Gastrocnemius medialis (tissue), 4 donors: Measurements from ENCODE around the gene DBH.
"Not testable (repeated sequence)": the region's sequence is repeated elsewhere in the genome, so short reads cannot be mapped to it uniquely, and the experiment has no call there.

Experiments used
- POLR2A ChIP-seq, 2 donors: fragments of 450-650 bp; IDR thresholded peaks; one replicate each; pipeline ENCODE4 v1.6.1; 2017; ENCODE audit warnings: antibody characterized with exemption in 2 of 2, mild to moderate bottlenecking in 2 of 2, moderate library complexity in 2 of 2
- TF ChIP-seq, protein P1 (sequence below), 5 experiments: fragments of 450-650 bp in 3 of 5; fragments of 200-600 bp in 2 of 5; sonication (generic) in 2 of 5; IDR thresholded peaks in 4 of 5; conservative IDR thresholded peaks in 1 of 5; 1 replicate in 4 of 5; 2 replicates in 1 of 5; pipeline ENCODE4 v1.5.1; 2016 to 2019; ENCODE audit warnings: antibody characterized with exemption in 5 of 5, mild to moderate bottlenecking in 3 of 5, moderate library complexity in 3 of 5

GRCh38 chr9:133626008-133626407 lies 10.2 kb upstream of the DBH start:
- TF ChIP-seq, protein P1, sequence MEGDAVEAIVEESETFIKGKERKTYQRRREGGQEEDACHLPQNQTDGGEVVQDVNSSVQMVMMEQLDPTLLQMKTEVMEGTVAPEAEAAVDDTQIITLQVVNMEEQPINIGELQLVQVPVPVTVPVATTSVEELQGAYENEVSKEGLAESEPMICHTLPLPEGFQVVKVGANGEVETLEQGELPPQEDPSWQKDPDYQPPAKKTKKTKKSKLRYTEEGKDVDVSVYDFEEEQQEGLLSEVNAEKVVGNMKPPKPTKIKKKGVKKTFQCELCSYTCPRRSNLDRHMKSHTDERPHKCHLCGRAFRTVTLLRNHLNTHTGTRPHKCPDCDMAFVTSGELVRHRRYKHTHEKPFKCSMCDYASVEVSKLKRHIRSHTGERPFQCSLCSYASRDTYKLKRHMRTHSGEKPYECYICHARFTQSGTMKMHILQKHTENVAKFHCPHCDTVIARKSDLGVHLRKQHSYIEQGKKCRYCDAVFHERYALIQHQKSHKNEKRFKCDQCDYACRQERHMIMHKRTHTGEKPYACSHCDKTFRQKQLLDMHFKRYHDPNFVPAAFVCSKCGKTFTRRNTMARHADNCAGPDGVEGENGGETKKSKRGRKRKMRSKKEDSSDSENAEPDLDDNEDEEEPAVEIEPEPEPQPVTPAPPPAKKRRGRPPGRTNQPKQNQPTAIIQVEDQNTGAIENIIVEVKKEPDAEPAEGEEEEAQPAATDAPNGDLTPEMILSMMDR (IDR thresholded peaks at IDR 0.05 in 4 of 5, conservative IDR thresholded peaks at IDR 0.05 in 1 of 5): not testable (repeated sequence)
- not testable (repeated sequence) for TF ChIP-seq POLR2A (IDR thresholded peaks at IDR 0.05)
